ENCODE results near the gene STXBP5L.
"Not testable (repeated sequence)": the region's sequence is repeated elsewhere in the genome, so short reads cannot be mapped to it uniquely, and the experiment has no call there.

STXBP5L gene

GRCh38 chr3:121232309-121233225, 324.6 kb downstream of the STXBP5L start:
- TF ChIP-seq ZNF274 (IDR thresholded peaks at IDR 0.05; ENCODE audit: low read depth, low read length), result no peak
- no peak overlapping the region for H3K4me3 ChIP-seq (ENCODE audit: low read length)

- no peak for TF ChIP-seq ZNF274 (IDR thresholded peaks at IDR 0.05; ENCODE audit: low read depth, low read length)
- H3K4me3 ChIP-seq (ENCODE audit: low read length), result no peak overlapping the region
These were observed 335.2 kb downstream of the STXBP5L start for GRCh38 chr3:121243208-121243607.

- TF ChIP-seq ZNF274 (IDR thresholded peaks at IDR 0.05; ENCODE audit: low read depth, low read length), result no peak
These were observed 344.7 kb downstream of the STXBP5L start for GRCh38 chr3:121252676-121253075.

GRCh38 chr3:121269389-121269788, 361.4 kb downstream of the STXBP5L start:
- TF ChIP-seq ZNF274 (IDR thresholded peaks at IDR 0.05; ENCODE audit: low read depth, low read length), result no peak
- no peak overlapping the region for H3K4me3 ChIP-seq (ENCODE audit: low read length)

More at GRCh38 chr3:121252676-121253075, 344.7 kb downstream of the STXBP5L start:
- no peak overlapping the region for H3K4me3 ChIP-seq (ENCODE audit: low read length)

- no peak overlapping the region for H3K4me3 ChIP-seq (ENCODE audit: low read length)
- no peak for TF ChIP-seq ZNF274 (IDR thresholded peaks at IDR 0.05; ENCODE audit: low read depth, low read length)
These were observed 366.4 kb downstream of the STXBP5L start for GRCh38 chr3:121274411-121274810.

- no peak overlapping the region for H3K4me3 ChIP-seq (ENCODE audit: low read length)
These were observed 387.4 kb downstream of the STXBP5L start for GRCh38 chr3:121295452-121295851.

GRCh38 chr3:121295979-121296378, 388.0 kb downstream of the STXBP5L start:
- H3K4me3 ChIP-seq (ENCODE audit: low read length), result no peak overlapping the region
- TF ChIP-seq ZNF274 (IDR thresholded peaks at IDR 0.05; ENCODE audit: low read depth, low read length), result no peak

More at GRCh38 chr3:121295452-121295851, 387.4 kb downstream of the STXBP5L start:
- TF ChIP-seq ZNF274 (IDR thresholded peaks at IDR 0.05; ENCODE audit: low read depth, low read length), result no peak

GRCh38 chr3:121324320-121324719, 416.3 kb downstream of the STXBP5L start:
- no peak overlapping the region for H3K4me3 ChIP-seq (ENCODE audit: low read length)
- no peak for TF ChIP-seq ZNF274 (IDR thresholded peaks at IDR 0.05; ENCODE audit: low read depth, low read length)

- no peak overlapping the region for H3K4me3 ChIP-seq (ENCODE audit: low read length)
- no peak for TF ChIP-seq ZNF274 (IDR thresholded peaks at IDR 0.05; ENCODE audit: low read depth, low read length)
These were observed 422.1 kb downstream of the STXBP5L start for GRCh38 chr3:121330118-121330517.

- no peak for TF ChIP-seq ZNF274 (IDR thresholded peaks at IDR 0.05; ENCODE audit: low read depth, low read length)
- H3K4me3 ChIP-seq (ENCODE audit: low read length), result no peak overlapping the region
These were observed 422.6 kb downstream of the STXBP5L start for GRCh38 chr3:121330634-121331033.

- H3K4me3 ChIP-seq (ENCODE audit: low read length), result not testable (repeated sequence)
These were observed 448.0 kb downstream of the STXBP5L start for GRCh38 chr3:121355960-121356359.

- no peak overlapping the region for H3K4me3 ChIP-seq (ENCODE audit: low read length)
- TF ChIP-seq ZNF274 (IDR thresholded peaks at IDR 0.05; ENCODE audit: low read depth, low read length), result no peak
These were observed 454.2 kb downstream of the STXBP5L start for GRCh38 chr3:121362035-121362734.

GRCh38 chr3:121388308-121388707, 480.3 kb downstream of the STXBP5L start:
- not testable (repeated sequence) for H3K4me3 ChIP-seq (ENCODE audit: low read length)

- H3K4me3 ChIP-seq (ENCODE audit: low read length), result not testable (repeated sequence)
These were observed 488.0 kb downstream of the STXBP5L start for GRCh38 chr3:121395967-121396366.

- not testable (repeated sequence) for H3K4me3 ChIP-seq (ENCODE audit: low read length)
These were observed 490.0 kb downstream of the STXBP5L start for GRCh38 chr3:121398051-121398450.

Measured in GM08714 (cell line).